Lung microvascular endothelial cell (primary cell): ENCODE results near the gene MAU2. TPM values are rescaled to one million over a fixed set of nuclear protein-coding genes. Genes with fewer than 3 reads are reported as not detected.

Experiments
- DNase-seq, 2 donors: peaks; one replicate each; pipeline versions ENCODE4 v3.0.0 to v3.0.0-alpha.2; 2010; ENCODE audit warnings: low read depth in 2 of 2
- total RNA-seq: library from RNA; depleted of rRNA; stranded (reverse); fragments of >200 nt; gene quantifications from 2 replicates; pipeline ENCODE4 v1.2.1, GENCODE V29; 2014

The MAU2 gene
- total RNA-seq, 1 donor from 2014 or later = 22.6 TPM

- no peak for DNase-seq
Observed at GRCh38 chr19:19306191-19306590, 14.4 kb upstream of the MAU2 start.

- DNase-seq = no peak
Observed at GRCh38 chr19:19308373-19308772, 12.3 kb upstream of the MAU2 start.

DNA sequence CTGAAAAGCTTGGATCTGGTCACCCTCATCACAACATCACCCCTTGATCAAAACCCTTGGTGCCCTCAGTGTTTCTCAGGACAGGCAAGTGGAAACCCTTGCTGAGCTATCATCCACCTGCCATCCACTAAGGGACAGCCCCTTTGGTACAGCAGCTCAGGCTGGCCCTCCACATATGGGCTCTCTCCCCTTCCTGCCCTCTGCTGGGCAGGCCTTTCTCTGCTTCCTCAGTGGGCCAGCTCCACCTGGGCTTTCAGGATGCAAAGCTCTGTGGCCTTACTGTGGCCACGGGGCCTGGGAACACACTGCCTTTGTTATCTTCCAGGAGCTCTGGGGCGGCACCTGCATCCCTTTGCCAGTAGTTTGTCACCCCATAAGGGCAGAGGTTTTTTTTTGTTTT, 5.2 kb upstream of the MAU2 start:
- DNase-seq = no peak

GRCh38 chr19:19316082-19316481, 4.5 kb upstream of the MAU2 start:
- DNase-seq = no peak

GRCh38 chr19:19319732-19320360, 783 bp upstream of the MAU2 start:
- DNase-seq = peak in 1 of 2 donors; percentile 18

DNA sequence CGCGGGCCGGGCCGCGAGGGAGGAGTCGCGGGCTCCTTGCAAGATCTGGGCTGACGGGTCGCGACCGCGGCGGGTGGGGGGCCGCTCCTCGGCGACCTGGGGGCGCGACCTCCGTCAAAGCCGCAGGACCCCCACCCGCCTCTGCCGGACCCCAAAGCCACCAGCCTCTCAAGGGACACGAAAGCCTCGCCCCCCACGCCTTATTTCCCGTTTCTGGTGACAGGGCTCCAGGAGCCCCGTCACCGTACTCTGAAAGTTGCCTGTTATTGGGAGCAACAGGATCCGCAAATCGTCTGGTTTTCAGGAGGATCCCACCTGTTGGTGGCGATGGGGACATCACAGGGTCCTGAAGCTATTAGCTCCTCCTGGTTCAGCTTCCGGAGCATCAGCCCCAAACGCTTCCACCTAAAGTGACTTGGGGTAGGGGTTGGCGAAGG, 530 bp downstream of the MAU2 start:
- peak; percentile 31 to 58 for DNase-seq

GRCh38 chr19:19324059-19324770, 3.6 kb downstream of the MAU2 start:
- no peak for DNase-seq

- no peak for DNase-seq
Observed at GRCh38 chr19:19327672-19328071, 7.0 kb downstream of the MAU2 start.

DNA sequence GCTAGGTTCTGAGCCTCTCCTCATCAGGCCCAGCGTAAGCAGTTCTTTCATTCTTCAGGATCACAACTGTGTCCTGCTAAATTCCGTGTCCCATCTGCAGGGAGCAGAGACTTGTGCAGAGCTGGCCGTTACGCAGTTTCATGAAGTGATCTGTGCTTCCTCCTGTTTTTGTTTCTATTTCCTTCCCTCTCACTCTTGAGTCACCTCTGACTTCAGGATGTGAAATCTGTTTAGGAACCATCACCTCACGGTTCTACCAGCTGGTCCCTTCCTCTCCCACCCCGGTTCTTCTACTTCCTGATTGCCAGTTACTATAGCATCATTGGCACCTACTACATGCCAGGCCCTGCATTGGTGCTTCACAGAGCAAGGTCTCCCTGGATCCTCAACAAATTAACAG, 8.5 kb downstream of the MAU2 start:
- peak; percentile 35 to 69 for DNase-seq

DNA sequence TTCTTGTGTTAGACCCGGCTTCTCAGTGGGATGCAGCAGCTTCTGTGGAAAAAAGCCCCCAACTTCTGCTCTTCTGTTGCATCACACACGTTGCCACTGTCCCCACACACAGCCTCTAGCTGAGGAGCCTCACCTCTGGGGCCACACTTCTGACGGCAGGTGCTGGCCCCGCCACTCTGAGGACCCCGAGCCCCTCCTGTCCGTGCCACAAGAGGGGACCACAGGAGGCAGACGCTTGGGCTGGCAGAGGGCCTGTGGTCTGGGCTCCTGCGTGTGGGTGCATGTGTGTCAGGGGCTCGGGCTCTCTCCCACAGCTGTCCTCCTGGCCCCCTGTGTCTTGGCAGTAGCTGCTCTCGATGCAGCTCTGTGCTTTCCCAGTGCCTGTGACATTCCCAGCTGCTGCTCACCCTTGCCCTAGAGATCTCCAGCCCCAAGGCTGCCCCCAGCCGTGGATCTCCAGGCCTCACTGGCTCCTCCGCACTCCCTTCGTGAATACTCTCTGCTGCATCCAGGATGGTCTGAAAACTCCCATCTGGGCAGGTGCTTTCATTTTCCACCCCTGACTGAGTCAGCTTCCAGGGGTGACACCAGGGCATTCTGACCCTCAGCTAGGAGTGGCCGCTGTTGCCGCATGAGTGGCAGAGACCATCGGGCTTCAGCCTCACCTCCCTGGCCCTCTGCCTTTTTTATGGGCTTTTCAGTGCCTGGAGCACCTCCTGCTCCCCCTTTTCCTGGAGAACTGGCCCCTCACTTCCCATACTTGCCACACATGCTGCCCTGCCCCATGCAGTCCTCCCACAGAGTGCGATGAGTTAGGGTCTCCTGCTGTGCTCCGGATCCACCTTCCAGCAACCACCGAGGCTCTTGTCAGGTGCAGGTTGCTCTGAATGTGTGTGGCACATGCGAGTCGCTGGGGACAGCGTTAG, 13.7 kb downstream of the MAU2 start:
- DNase-seq = no peak

DNA sequence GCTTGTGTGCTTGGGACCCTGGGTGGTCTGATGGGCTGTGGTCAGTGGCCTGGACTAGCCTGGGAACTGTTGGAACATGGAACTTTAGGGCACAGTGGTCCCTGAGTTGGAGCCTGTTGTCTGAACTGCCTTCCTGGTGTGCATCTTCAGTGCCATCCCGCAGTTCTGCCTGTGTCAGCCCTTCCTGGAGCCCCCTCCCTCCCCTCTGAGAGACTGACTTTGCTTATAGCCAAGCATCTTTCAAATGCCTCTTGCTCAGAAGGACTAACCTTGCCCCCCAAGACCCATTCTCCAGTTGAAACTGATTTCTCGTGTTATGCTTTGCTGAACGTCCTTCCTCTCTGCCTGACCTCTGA, 14.3 kb downstream of the MAU2 start:
- no peak for DNase-seq

DNA sequence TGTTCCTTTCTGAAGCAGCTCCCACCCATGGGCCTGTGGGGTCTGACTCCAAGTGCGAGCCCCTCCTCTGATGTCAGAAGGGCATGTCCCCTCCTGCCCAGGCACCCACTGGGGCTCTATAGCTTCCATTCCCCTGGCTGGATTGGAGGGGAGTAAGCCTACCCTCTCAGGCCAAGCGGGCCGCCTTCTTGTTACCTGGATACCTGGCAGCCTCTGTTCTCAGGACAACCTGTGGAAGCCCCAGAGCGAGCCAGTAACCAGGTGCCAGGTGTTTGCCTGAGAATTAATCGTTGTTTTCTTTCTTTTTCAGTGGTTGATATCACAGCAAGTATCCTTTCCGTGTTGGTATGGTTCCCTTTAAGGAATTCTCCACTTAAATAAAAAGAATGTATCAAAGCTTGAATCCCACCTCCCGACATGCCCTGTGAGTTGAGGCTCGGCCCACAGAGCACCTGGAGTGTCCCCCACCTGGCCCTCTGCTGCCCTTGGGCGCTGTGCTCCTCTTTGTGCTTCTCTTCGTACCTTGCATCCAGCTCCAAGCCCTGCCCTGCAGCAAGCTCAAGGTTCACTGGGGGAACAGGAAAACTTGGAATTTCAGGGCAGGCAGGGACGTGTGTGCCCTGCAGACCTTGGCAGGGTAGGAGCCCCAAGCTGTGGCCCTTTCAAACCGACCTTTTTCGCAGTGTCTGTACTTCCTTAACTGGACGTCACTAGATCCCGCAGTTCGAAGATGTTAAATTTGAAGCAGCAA, 15.0 kb downstream of the MAU2 start:
- DNase-seq = no peak

DNA sequence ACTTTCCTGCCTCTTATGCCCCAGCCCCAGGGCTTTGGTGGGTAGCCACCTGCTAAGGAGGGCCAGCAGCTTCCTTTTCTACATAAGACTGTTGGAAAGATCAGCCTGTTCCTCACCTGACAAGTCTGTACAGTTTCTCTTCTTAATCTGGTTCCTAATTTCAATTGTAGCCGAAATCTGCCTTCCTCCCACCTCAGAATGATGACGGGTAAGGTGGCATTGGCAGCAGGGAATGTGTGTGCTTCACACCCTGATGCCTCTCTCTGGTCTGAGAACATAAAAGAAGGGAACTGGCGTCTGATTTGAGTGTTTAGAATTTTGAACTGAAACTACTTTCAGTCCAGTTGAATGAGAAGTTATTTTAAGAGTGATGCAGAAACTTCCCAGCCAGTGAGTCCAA, 16.0 kb downstream of the MAU2 start:
- DNase-seq = no peak

DNA sequence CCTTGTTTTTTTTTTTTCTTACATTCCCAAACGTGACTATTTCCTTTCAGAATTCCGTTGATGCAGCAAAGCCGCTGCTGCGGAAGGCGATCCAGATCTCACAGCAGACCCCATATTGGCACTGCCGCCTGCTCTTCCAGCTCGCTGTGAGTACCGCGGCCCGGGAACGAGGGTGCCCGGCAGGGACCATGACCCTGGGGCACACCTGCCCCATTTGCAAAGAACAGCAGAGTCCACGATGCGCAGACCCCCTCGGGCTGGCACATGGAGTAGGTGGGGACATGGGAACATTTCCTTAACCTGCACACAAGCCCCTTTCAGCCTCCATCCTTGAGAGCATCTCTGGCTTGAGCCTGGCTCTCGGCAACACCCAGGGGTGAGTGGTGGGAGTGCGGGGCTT, 16.5 kb downstream of the MAU2 start:
- no peak for DNase-seq

- DNase-seq = no peak
Observed at GRCh38 chr19:19338082-19338481, 17.5 kb downstream of the MAU2 start.

DNA sequence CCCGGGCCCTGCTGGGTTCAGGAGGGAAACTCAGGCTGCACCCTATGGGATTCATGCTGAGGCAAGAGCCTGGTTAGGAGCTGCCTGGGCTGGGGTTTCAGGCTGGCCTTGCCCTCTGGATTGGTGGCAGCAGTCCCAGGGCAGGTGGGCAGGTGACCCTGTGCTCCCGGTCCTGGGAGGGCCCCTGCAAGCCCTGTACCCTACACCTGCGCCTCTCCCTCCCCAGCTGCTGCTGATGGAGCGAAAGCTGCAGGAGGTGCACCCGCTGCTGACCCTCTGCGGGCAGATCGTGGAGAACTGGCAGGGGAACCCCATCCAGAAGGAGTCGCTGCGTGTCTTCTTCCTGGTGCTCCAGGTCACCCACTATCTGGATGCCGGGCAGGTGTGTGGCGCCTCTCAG, 20.4 kb downstream of the MAU2 start:
- no peak for DNase-seq

- DNase-seq = peak; percentile 69 to 74
Observed at GRCh38 chr19:19342086-19343015, 21.7 kb downstream of the MAU2 start.

- no peak for DNase-seq
Observed at GRCh38 chr19:19343016-19343362, 22.4 kb downstream of the MAU2 start.

DNA sequence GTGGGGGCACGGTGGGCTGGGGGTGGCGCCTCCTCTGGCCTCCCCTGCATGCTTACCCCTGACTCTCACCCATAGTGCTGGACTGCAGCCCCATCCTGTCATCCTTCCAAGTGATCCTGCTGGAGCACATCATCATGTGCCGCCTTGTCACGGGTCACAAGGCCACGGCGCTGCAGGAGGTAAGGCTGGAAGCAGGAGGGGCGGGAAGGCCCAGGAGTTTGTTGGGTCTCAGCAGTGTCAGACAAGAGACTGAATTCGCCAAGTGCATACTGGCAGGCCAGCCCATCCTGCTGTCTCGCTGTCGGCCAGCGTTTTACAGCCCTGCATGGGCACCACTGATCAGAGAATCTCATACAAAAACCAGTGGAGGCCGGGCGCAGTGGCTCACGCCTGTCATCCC, 23.1 kb downstream of the MAU2 start:
- no peak for DNase-seq

DNA sequence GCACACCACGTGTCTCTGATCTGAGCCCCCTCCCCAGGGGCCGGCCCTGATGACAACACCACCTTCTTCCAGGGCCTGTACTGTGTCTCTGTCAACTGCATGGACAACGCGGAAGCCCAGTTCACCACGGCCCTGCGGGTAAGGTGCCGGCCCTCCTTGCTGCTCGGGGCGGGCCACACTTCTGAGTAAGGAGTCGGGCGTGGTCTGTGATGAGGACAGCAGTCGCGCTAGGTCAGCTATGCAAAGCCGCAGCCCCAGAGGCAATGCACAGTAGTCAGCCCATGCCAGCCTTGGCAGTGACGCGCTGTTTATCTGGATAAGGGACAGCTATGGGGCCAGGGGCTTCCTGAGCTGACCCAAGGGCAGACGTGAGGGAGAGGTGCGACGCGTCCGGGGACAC, 24.6 kb downstream of the MAU2 start:
- no peak for DNase-seq

GRCh38 chr19:19345970-19346369, 25.3 kb downstream of the MAU2 start:
- DNase-seq = no peak
